Right ventricle myocardium superior (tissue), 1 donor: ENCODE results near the gene SPDEF. TPM values are rescaled to one million over a fixed set of nuclear protein-coding genes. Genes with fewer than 3 reads are reported as not detected.

Experiments used
- ATAC-seq: fragments of 200-7000 bp; cut with Tn5 transposase; one replicate; pipeline ENCODE4 v1.9.1; 2020; ENCODE audit warnings: mild to moderate bottlenecking; ENCODE audit not compliant: poor library complexity
- DNase-seq: peaks from one replicate; pipeline ENCODE4 v3.0.0-alpha.2; 2020
- intact Hi-C: fragments of 100-400 bp; cut with DNase I; formaldehyde crosslinking; loops from one replicate; pipeline ENCODE4 v1.11.2; 2022
- total RNA-seq: library from RNA; stranded (reverse); fragmentation: NEBNext Ultra II Directional; extraction: Animal tissue kit (Norgen Biotek cat#: 25700); gene quantifications from one replicate; pipeline ENCODE4 v1.2.1, GENCODE V29; 2021
- donor health status: DM: no; HTN: yes; CAD: no; lungs with severe emphysema.

The SPDEF gene
- total RNA-seq, 1 donor from 2014 or later = not detected

DNA sequence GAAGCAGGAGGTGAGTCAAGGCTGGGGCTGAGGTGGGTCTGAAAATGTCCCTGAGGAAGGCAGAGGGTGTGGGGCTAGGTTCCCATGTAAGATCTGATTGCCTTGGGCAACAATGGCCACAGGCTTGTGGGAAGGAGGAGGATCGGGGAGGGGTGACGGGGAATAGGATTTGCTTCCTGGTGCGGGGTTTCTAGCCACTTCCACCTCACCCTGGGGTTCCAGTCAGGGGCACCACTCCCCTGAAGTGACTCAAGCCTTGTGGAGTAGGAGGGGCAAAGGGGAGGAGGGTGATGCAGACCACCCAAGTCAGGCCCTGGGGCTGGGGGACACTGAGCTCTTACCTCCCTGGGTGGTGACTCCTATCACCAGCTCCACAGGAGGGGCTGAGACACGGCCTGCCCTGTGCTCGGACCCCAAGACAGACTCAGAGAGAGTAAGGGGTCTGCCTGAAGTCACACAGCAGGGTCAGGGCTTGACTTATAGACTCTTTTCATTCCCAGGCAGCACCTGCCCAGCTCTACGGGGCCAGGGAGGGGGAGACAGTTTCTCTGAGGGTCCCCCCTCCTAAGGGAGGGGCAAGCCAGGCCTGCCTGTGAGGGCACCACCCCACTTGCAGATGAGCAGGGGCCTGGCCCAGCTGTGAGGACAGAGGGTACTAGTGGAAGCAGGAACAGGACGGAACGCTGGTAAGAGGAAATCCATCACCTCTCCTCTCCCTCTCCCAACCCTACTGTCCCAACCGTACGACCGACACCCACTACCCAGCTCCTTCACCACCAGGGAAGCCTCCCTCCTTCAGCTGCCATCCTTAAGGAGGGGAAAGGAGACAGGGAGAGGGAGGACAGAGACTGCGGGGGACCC lies 12.4 kb upstream of the SPDEF start:
- DNase-seq (no peak), ATAC-seq (no peak)
- intact Hi-C loops = no loop called here

GRCh38 chr6:34566830-34567546 lies 10.9 kb upstream of the SPDEF start:
- ATAC-seq (no peak), DNase-seq (no peak)
- intact Hi-C loops = no loop called here

GRCh38 chr6:34565722-34566137 lies 9.6 kb upstream of the SPDEF start:
- ATAC-seq (no peak), DNase-seq (no peak)
- intact Hi-C loops = no loop called here

GRCh38 chr6:34564181-34564580 lies 8.1 kb upstream of the SPDEF start:
- ATAC-seq = no peak

GRCh38 chr6:34563513-34563870 lies 7.4 kb upstream of the SPDEF start:
- DNase-seq = no peak

More at GRCh38 chr6:34564181-34564580, 8.1 kb upstream of the SPDEF start:
- no peak for DNase-seq
- intact Hi-C loops = no loop called here

GRCh38 chr6:34562861-34563512 lies 6.9 kb upstream of the SPDEF start:
- ATAC-seq (no peak), DNase-seq (no peak)
- intact Hi-C loops = no loop called here

More at GRCh38 chr6:34563513-34563870, 7.4 kb upstream of the SPDEF start:
- intact Hi-C loops = no loop called here
- ATAC-seq = no peak

DNA sequence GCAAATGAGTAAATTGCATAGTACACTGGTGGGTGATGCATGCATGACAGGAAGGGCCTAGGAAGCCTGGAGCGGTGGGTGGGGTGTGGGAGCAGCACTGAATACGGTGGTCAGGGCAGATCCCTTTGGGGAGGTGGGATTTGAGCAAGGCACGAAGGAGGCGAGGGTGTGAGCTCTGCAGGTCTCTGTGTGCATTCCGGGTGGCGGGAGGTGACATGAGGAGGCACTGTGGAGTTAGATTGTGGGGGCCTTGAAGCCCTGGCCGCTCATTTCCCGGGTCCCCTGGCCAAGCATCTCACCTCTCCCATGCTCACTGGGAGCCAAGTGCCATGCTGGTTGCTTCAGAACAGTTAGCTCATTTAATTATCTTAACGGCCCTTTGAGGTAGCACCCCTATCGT lies 6.2 kb upstream of the SPDEF start:
- DNase-seq (no peak), ATAC-seq (no peak)
- intact Hi-C loops = no loop called here

- intact Hi-C loops = no loop called here
- no peak for ATAC-seq
- DNase-seq = no peak
Measured at GRCh38 chr6:34561227-34561530, 5.0 kb upstream of the SPDEF start.

DNA sequence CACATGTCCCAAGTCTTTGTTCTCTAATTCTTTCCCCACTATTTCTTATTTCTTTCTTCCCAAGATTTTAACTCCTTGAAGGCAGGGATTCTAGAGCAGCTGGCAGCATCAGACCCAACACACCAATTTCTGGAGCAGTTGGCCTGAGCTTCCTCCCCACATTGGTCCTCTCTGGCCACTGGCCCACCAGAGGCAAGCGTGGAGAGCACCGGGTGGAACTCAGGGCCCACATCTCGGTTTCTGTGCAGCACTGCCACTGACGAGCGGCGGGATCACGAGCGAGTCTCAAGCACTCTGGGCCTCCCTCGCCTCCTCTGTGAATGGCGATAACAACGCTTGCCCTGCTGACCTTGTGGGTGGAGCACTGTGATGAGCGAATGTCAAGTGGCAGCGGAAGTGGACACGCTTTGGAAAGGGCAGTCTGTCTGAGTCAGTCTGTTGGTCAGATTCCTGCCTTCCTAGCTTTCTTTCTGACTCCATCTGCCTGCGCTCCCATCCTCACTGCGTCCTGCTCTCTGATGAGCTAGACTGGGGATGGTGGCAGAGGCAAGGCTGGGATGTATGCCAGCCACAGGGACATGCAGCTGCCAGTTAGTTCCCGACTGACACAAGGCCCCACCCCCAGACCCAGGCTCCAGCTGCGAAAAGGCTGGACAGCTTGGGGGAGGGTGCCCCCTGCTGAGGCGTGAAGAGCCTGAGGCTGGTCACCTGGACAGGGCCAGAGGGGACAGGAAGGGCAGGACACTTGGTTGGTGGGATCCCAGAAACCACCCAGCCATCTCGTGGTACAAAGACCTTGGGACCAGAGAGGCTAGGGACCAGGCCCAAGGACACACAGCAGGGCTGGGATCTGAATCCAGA lies 4.5 kb upstream of the SPDEF start:
- intact Hi-C loops = no loop called here
- peak; percentile 58 for DNase-seq
- peak; percentile 71 for ATAC-seq

GRCh38 chr6:34559651-34560365 lies 3.7 kb upstream of the SPDEF start:
- ATAC-seq = no peak
- intact Hi-C loops = no loop called here
- DNase-seq = no peak

GRCh38 chr6:34558172-34558714 lies 2.1 kb upstream of the SPDEF start:
- ATAC-seq (no peak), DNase-seq (no peak)
- intact Hi-C loops = no loop called here

DNA sequence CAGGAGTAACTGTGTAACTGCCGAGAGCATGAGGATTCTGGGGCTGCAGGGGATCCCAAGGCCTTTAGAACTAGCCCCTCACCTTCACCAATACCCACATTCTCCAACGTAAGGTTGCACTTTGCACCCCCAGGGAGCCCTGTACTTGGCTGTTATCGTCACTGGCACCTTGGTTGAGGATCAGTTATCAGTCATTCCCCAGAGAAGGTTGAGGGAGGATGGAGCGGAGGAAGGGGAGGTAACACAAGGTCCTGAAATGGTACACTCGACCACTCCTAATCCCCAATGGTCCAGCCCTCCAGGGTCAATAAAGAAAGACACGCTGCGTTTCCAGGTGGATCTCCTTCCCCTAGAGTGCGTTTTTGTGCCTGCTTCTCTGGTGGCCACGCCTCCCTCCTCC lies 1.1 kb upstream of the SPDEF start:
- DNase-seq (no peak), ATAC-seq (no peak)
- intact Hi-C loops = no loop called here

GRCh38 chr6:34556493-34556892 lies 364 bp upstream of the SPDEF start:
- ATAC-seq (no peak), DNase-seq (no peak)
- intact Hi-C loops = no loop called here

DNA sequence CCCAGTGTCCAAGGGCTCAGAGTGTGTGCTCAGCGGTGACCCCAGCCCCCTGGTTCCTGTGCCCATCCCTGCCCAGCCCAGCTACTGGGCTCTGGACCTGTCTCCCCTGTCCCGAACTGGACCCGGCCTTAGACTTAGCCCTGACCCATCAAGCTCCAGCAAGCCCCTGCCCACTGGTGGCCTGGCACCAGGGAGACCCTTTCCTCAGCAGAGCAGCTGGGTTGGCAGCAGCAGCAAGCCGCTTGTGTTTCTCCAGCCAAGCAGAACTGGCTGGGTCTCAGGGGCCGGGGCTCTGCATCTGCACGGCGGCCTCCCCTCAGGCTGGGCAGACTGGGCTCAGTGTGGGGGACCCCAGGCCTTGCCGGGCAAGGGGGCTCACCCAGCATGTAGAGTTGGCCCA lies 801 bp downstream of the SPDEF start:
- intact Hi-C loops = no loop called here

GRCh38 chr6:34555007-34555322 lies 1.2 kb downstream of the SPDEF start:
- no peak for ATAC-seq
- intact Hi-C loops = no loop called here
- no peak for DNase-seq

More for the DNA sequence above, 801 bp downstream of the SPDEF start:
- DNase-seq (no peak), ATAC-seq (no peak)

DNA sequence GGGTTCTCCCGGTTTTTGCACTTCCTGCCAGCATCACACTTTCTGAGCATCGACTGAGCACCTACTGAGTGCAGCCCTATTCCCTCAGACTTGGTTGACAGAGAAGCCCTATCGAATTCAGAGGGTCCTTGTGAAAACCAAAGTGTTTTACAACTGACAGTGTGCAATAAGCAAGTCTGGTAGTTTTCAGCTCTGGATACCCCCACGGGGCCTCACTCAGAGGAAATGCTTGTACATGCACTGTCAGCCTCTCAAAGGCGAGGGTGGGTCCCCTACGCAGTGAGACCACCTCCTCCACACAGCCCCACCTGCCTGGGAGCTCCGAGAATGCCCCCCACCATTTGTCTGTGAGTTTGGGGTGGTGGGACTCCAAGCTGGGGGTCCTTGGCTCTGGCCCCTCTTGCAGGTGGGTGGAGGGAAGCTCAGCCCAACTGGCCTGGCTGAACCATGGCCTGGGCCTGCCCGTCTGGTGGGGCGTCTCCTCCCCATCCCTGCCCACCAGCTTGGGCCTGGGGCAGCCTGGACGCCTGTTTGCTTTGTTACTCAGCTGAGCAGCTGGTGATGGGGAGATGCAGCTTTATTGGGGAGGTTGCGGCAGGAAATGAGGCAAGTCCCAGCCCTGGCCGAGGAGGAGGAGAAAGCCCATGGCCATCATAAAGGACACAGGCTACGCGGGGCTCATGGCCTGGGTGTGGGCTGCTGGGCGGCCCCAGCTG lies 1.7 kb downstream of the SPDEF start:
- no peak for ATAC-seq

DNA sequence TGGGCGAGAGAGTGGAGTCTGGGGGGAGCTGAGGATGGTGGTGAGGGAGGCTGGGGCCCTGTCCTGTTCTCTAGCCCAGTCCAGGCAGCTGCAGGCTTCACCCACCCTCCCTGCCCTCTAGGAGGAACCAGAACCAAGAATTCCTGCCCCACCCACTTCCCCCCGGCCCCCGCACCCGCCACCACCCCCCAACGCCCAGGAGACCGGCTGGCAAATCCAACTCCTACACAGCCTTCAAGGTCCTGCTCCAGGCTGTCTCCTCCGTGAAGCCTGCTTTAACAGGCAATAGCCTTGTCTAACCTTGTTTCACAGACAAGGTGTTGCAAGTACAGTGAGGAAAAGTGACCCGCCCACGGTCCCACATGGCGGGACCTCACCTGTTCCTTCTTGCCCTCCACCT lies 2.4 kb downstream of the SPDEF start:
- no peak for ATAC-seq
- DNase-seq = no peak
- intact Hi-C loops = no loop called here

More for the DNA sequence above, 1.7 kb downstream of the SPDEF start:
- intact Hi-C loops = no loop called here
- no peak for DNase-seq

DNA sequence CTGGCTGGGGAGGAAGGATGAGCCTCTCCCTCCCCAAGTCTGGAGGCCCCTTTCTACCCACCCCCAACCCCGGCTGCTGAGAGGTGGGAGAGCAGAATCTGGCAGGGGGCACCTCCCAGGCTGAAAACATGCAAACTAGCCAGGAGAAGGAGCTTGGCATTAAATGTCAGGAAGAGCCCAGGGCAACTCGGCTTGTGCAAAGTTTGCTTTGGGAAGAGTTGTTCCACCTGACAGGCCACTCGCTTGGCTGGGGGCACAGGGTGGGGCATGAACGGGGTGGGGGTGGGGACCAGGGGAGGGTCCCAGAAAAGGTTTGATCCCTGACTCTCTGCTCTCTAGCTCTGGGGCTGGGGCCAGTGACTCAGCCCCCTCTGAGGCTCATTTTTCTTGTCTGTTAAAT lies 3.0 kb downstream of the SPDEF start:
- DNase-seq (no peak), ATAC-seq (no peak)
- intact Hi-C loops = no loop called here
